Measurements from ENCODE around the gene AXIN1.
"Not testable (repeated sequence)": the region's sequence is repeated elsewhere in the genome, so short reads cannot be mapped to it uniquely, and the experiment has no call there.

Gene AXIN1

DNA sequence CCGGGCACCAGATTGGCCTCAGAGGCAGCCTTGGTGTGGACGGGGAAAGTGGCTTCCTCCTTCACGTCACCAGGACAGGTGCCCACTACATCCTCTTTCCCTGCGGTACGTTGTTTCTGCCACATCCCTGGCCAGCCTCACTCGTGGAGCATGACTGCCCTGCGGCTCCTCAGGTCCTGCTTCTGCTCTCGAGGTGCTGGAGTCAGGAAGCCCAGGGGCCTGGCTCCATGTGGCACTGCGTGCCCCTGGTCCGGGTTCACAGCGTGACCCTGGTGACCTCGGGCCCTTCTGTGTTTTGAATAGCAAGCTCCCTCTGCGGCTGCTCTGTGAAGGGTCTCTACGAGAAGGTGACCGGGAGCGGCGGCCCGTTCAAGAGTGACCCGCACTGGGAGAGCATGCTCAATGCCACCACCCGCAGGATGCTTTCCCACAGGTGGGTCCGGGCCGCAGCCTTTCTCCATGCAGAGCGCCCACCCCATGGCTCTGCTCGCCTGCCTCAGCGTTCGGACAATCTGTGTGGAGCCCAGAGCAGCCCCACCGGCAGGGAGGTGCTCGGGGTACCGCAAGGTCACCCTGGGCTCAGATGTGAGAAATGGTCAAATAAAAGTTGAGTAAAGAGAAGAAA, 90.3 kb downstream of the AXIN1 start:
- DNase-seq: no peak

DNA sequence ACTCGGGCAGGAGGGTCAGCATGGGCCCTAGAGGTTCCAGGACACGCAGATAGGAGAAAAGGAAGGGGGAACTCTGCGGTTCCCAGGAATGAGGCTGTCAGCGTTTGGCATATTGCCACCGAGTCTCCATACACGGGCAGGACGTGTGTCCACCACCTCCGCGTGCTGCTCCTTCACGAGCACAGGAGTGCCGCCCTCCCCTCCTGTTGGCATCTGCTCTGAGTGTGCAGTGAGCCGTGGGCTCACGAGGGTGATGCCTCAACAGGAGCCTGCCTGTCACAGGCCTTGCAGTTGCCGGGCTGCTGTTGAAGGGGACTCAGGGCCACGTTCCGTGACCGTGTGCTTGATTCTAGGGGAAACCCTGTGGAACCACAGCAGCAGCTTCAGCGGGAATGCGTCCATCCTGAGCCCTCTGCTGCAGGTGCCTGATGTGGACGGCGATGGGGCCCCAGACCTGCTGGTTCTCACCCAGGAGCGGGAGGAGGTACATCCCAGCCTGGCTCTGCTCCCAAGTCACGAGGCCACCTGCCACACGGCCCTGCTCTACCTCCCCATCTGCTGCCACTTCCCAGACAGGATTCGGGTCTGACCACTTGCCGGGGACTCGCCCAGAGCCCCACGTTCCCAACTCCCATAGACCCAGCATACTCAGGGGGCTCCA, 91.4 kb downstream of the AXIN1 start:
- DNase-seq: no peak

DNA sequence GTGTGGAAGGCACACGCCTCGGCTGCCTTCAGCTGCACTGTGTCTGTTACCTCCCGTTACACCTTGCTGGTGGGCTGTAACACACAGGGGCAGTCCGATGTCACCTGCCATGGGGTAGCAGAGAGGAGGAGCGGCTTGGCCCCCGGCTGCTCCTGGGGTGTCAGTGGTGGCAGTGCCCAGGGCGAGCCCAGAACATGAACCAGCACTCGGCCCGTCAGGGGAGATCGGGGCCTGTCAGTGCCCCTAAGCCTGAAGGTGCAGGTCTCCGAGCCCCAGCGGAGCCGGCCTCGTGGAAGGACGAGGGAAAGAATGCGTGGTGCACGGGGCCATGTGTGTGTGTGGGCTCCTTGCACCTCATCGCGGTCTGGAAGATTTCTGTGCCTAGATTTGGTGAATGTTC, 92.2 kb downstream of the AXIN1 start:
- no peak for DNase-seq

DNA sequence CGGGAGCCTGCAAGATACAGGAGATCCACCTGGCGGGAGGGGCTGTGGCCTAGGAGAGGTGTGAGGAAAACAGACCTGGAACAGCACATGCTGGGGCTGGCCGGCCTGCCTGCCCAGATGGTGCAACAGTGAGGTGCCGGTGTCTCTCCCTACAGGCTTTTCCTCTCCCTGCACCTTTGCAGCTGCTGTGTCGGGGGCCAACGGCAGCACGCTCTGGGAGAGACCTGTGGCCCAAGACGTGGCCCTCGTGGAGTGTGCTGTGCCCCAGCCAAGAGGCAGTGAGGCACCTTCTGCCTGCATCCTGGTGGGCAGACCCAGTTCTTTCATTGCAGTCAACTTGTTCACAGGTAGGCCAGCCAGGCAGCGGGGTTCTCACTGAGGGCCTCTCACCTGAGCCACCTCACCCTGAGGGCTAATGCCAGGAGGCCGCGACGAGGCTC, 92.7 kb downstream of the AXIN1 start:
- DNase-seq: no peak

DNA sequence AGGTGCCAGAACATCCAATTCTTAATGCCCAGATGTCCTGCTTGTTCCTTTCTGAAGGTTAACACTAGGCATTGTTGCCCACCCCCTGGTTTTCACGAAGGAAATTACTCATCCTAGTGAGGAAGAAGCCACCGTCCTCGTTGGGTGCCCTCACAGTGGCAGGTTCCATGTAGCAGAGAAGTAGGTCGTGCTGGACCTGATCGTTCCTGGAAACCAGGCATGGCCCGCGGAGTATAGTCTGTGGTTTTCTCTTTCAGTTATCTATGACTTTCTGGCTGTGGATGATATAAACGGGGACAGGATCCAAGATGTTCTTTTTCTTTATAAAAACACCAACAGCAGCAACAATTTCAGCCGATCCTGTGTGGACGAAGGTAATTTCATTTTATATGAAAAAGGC, 93.3 kb downstream of the AXIN1 start:
- DNase-seq: no peak

DNA sequence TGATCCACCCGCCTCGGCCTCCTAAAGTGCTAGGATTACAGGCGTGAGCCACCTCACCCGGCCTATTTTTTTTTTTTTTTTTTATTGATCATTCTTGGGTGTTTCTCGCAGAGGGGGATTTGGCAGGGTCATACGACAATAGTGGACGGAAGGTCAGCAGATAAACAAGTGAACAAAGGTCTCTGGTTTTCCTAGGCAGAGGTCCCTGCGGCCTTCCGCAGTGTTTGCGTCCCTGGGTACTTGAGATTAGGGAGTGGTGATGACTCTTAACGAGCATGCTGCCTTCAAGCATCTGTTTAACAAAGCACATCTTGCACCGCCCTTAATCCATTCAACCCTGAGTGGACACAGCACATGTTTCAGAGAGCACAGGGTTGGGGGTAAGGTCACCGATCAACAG, 94.4 kb downstream of the AXIN1 start:
- not testable (repeated sequence) for DNase-seq

DNA sequence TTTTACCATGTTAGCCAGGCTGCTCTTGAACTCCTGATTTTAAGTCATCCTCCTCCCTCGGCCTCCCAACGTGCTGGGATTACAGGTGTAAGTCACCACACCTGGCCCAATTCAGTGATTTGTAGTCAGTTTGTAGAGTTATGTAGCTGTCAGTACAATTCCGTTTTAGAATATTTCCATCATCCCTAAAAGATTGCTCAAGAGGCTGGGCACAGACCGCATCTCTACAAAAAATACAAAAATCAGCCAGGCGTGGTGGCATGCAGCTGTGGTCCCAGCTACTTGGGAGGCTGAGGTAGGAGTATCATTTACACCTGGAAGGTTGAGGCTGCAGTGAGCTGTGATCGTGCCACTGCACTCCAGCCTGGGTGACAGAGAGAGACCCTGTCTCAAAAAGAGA, 97.3 kb downstream of the AXIN1 start:
- DNase-seq: no peak

DNA sequence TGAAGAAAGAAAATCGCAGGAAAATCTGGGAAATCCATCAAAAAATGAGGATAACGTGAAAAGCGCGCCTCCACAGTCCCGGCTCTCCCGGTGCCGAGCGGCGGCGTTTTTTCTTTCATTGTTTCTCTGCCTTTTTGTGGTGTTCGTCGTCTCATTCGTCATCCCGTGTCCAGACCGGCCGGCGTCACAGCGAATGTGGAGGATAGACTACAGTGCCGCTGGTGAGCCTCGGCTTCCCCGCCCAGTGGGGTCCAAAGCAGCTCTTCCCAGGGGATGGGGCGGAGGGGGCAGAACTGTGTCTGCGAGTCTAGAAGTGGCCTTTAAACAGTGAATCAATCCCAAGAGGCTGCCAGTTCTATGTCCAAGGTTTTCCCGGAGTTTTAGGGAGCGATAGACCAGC, 98.1 kb downstream of the AXIN1 start:
- DNase-seq: no peak

DNA sequence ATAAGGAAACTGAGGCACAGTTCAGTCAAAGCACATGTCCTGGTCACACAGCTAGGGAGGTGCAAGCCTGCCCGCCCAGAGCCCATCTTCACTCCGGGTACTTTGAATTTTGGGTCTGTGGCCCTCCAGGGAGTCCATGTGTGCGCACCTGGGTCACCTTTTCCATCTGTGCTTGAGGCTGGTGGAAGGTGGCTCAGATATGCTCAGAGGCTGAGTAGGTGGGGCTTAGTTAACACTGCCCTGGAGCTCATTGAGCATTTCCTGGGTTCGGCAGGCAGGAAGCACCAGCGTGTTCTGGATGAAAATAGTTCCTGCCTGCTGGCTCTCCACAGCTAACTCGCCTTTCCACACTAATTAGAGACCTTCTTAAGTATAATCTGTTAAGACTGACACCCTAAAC, 98.7 kb downstream of the AXIN1 start:
- no peak for DNase-seq

DNA sequence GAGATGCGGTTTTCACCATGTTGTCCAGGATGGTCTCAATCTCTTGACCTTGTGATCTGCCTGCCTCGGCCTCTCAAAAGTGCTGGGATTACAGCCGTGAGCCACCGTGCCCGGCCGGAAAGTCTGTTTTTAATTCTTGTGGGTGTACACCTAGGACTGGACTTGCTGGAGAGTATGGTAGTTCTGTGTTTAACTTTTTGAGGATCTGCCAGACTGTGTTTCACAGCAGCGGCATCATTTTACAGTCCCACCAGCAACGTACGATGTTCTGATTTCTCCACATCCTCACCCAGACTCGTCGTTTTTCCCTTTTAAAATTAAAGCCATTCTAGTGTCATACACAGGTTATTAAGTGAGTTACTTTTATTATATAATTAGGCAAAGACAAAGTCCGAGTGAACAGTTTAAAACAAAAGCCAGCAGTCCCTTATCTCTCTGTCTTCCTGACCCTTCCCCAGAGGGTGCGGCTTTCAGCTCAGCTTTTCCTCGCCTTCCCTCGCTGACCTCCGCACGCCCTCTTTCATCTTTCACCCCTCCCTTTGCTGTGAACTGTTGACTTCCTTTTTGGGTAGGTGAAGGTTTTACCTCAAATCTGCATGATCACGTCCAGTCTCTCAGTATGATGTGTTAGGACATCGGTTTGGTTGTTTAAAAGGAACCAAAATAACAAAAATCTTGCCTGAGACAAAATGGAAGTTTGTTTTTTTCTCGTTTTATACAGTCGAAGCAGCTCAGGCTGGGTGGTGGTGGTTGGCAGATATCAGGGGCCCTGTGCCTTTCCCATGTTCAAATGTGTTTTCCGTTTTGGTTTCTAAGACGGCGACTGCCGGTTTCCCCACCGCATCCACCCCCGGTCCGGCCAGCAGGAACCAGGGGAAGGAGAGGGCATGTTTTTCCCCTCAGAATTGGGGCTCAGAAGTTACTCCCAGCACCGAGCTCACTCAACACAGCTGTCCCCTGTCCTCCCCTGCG, 99.9 kb downstream of the AXIN1 start:
- DNase-seq: no peak

DNA sequence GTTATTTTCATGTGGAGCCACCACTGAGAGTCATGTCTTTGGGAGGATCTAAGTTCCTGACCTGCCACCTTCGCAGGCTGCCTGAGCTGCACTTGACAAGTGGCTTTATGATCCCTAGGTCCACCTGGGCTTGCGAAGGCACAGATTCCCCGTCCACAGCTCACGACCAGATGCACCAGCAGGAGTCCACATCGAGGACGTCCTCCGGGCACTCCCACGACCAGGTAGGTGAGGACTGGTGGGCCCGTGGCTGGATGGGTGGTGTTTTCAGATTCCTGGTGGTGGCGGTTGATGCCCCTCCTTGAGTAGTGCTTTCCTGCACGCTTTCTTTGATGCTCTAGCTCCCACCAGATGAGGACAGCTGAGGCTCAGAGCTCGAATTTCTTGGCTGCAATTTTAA, 103.1 kb downstream of the AXIN1 start:
- DNase-seq: no peak

DNA sequence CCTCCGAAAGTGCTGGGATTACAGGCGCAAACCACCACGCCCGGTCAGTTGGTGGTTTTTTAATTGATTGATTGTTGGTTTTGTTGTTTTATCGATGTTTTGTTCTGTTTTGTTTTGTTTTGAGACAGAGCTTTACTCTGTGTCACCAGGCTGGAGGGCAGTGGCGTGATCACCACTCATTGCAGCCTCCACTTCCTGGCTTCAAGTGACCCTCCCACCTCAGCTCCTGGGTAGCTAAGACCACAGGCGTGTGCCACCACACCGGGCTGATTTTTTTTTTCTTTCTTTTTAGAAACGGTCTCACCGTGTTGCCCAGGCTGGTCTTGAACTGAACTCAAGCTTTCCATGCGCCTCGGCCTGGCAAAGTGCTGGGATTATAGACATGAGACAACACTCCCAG, 105.5 kb downstream of the AXIN1 start:
- DNase-seq: no peak

DNA sequence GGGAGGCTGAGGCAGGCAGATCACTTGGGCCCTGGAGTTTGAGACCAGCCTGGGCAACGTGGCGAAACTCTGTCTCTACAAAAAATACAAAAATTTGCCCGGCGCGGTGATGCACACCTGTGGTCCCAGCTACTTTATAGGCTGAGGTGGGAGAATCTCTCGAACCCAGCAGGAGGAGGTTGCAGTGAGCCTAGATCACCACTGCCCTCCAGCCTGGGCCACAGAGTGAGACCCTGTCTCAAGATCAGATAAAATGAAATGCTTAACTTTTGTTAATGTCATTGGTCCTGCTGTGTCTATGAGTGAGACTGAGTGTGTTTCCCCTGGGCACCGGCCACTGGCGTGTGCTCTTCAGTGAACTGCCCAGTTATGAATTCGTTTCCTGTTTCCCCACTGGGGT, 107.4 kb downstream of the AXIN1 start:
- DNase-seq: no peak

DNA sequence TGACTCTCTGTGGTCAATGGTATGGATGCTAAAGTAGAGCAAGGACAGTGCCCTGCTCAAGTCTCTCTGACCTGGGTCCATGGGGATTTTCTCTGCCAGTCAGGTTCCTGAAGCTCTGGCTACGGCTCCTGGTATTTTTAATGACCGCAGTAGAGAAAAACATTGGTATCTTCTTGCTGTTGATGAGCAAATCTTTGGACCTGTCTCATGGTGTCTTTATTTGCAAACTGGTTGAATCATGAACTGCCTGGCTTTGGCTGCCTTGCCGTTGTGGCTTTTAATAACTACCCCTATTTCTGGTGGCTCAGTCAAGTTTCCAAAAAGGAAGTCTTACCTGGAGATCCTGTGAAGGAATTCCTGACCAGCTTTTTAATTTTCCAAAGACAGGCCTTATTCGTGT, 109.2 kb downstream of the AXIN1 start:
- DNase-seq: no peak

DNA sequence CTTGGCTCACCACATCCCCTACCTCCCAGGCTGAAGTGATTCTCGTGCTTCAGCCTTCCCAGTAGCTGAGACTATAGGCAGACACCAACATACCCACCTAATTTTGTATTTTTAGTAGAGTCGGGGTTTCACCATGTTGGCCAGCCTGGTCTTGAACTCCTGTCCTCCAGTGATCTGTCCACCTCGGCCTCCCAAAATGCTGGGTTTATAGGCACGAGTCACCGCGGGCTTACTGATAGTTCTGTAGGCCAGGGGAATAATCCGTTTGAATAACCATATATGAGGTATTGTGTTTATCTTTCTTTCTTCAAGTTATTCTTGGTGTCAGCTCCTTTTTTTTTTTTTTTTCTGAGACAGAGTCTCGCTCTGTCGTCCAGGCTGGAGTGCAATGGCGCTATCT, 110.2 kb downstream of the AXIN1 start:
- no peak for DNase-seq

DNA sequence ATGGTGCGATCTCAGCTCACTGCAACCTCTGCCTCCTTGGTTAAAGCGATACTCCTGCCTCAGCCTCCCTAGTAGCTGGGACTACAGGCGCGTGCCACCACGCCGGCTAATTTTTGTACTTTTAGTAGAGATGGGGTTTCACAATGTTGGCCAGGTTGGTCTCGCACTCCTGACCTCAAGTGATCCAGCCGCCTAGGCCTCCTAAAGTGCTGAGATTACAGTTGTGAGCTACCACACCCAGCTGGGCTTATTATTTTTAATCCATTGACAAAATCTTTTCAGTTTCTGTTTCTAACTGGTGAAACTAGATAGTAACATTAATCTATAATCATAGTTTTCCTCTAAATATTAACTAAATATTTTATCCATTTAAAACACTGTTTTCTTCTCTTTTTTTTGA, 112.0 kb downstream of the AXIN1 start:
- DNase-seq: no peak

DNA sequence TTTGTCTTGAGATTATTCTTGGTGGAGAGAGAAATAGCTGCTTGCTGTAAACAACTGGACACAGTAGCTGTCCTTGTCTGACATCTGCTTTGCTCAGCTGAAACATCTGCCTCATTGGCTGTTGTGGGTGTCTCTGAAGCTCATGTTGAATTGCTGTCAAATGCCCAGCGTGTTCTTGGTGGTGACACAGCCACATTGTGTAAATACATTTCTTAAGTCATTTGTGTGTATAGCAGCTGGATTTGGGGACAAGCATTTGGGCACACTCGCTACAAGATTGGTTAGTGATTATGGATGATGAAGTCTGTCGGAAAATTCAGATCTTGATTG, 112.6 kb downstream of the AXIN1 start:
- no peak for DNase-seq

Data from NCI-H526 (cell line).